Mesodermal cell (in vitro differentiated cells): ENCODE results near the gene XIAP.

Source experiments
- H3K27ac ChIP-seq: 2 replicates; pipeline ENCODE4 v1.7.0; 2013; ENCODE audit warnings: mild to moderate bottlenecking, low read depth, low read length, moderate library complexity; ENCODE audit not compliant: severe bottlenecking
- H3K36me3 ChIP-seq: 2 replicates; pipeline ENCODE4 v1.7.1; 2013; ENCODE audit warnings: mild to moderate bottlenecking, low read length, moderate library complexity; ENCODE audit not compliant: control insufficient read depth, insufficient read depth
- H3K4me1 ChIP-seq: one replicate; pipeline ENCODE4 v1.7.1; 2013; ENCODE audit warnings: mild to moderate bottlenecking, low read length; ENCODE audit not compliant: insufficient read depth, control insufficient read depth, poor library complexity, severe bottlenecking
- H3K4me3 ChIP-seq: 2 replicates; pipeline ENCODE4 v1.7.0; 2013; ENCODE audit warnings: low read length, control low read depth, mild to moderate bottlenecking; ENCODE audit not compliant: insufficient read depth, poor library complexity, severe bottlenecking; ENCODE audit errors: extremely low read depth
- H3K9me3 ChIP-seq: 2 replicates; pipeline ENCODE4 v1.7.1; 2013; ENCODE audit warnings: mild to moderate bottlenecking, low read length, moderate library complexity; ENCODE audit not compliant: control insufficient read depth
- WGBS, 2 experiments: methylation state at CpG; one replicate each; pipeline ENCODE4 v1.1.5; 2013; ENCODE audit warnings: missing lambda C conversion rate in 2 of 2; ENCODE audit not compliant: insufficient coverage in 2 of 2; 5-methylcytosine and 5-hydroxymethylcytosine counted together

XIAP gene

GRCh38 chrX:123959281-123960063 is 99.6 kb downstream of the XIAP start:
- H3K27ac ChIP-seq: peak overlapping the region; percentile 90
- H3K36me3 ChIP-seq: no peaks in the 10 kb centered on the region
- peak overlapping the region; percentile 64 for H3K4me3 ChIP-seq
- WGBS, 2 experiments: 0 to 4% methylated on average over 7 to 11 of the region's 35 CpGs
- H3K4me1 ChIP-seq: no peaks in the 10 kb centered on the region
- no peaks in the 10 kb centered on the region for H3K9me3 ChIP-seq

GRCh38 chrX:123960956-123961267 is 101.1 kb downstream of the XIAP start:
- peak overlapping the region; percentile 64 for H3K4me3 ChIP-seq
- WGBS, 2 experiments: no CpG with 5 or more reads among the region's 13 CpGs
- H3K36me3 ChIP-seq: peaks cover 3% of the 10 kb centered on the region
- H3K9me3 ChIP-seq: no peaks in the 10 kb centered on the region
- no peaks in the 10 kb centered on the region for H3K4me1 ChIP-seq
- peak overlapping the region; percentile 99 for H3K27ac ChIP-seq

GRCh38 chrX:123961268-123962005 is 101.6 kb downstream of the XIAP start, which contains the start of gene STAG2:
TSS of gene STAG2 (plus strand) at chrX:123961706. CDS start at chrX:124022628, 60,922 bp downstream.
- Histone ChIP-seq H3K27ac (peak within 1 kb of the TSS; percentile 99), H3K4me3 (peak within 1 kb of the TSS; percentile 64), H3K9me3 (no peaks in the 10 kb centered on the region), H3K4me1 (no peaks in the 10 kb centered on the region), H3K36me3 (peaks cover 3% of the 10 kb centered on the region)
- WGBS, 2 experiments: 0% methylated on average over 2 of the region's 38 CpGs; no CpG with 5 or more reads in 1 of the 2 experiments

GRCh38 chrX:123962006-123962467 is 102.2 kb downstream of the XIAP start:
- 0% methylated on average over 5 to 9 of the region's 23 CpGs for WGBS, 2 experiments
- Histone ChIP-seq H3K4me3 (peak overlapping the region; percentile 64), H3K36me3 (peaks cover 3% of the 10 kb centered on the region), H3K9me3 (no peaks in the 10 kb centered on the region), H3K4me1 (no peaks in the 10 kb centered on the region), H3K27ac (peak overlapping the region; percentile 99)

- Histone ChIP-seq H3K4me3 (peak overlapping the region; percentile 64), H3K27ac (peak overlapping the region; percentile 99), H3K9me3 (no peaks in the 10 kb centered on the region), H3K4me1 (no peaks in the 10 kb centered on the region), H3K36me3 (peaks cover 3% of the 10 kb centered on the region)
- 0% methylated on average over 2 to 4 of the region's 22 CpGs for WGBS, 2 experiments
Observed at GRCh38 chrX:123962794-123963373, 103.0 kb downstream of the XIAP start.
